HG03159 (cell line): ENCODE data around the gene STARD13.

ENCODE experiments used
- ATAC-seq: cut with Tn5 transposase; IDR thresholded peaks from one replicate; pipeline ENCODE4 v1.9.1; 2021; ENCODE audit warnings: mild to moderate bottlenecking, moderate library complexity; ENCODE audit not compliant: unreplicated experiment

Gene STARD13

DNA sequence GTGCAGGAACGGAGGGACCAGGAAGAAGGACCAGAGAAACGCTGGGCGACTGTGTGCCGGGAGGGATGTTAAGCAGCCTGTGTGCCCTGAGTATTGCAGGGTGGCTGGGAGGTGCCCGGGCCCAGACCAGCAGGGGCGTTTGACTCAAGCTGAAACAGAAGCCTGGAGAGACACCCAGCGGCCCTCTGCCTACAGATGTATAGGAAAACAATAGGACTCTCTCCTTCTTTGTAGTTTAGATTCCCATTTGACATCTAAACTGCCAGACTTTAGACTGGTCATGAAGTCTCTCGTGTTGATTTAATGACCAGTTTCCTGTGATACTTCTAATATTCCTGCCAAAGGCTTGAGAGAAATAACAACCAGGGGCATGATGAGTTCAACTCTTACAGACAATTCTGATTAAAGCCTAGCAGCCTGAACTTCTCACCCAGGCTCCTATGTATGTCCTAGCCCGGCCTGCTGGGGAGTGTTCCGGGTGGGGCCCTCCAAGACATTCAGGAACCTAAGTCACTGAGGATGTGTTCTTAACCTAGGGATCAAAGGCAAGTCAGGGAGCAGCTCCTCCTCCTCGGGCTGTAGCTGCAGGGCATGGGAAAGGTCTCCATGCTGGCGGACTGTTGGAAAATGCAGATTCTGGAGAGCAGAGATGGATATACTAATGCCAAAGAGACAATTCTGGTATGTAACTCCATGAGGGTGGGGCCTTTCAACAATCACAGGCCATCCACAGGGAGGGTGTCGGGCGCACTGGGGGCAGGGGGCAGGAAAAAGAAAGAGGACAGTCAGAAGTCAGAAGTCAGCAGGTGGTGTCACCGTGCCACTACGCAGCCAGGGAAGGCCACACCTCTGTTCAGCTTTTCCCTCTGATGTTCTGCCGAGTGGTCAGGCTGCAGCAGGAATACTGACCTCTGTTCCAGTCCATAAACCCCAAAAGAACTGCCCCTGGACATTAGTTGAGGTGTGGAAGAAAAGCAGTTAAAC lies 131.8 kb downstream of the STARD13 start:
- no peak for ATAC-seq

DNA sequence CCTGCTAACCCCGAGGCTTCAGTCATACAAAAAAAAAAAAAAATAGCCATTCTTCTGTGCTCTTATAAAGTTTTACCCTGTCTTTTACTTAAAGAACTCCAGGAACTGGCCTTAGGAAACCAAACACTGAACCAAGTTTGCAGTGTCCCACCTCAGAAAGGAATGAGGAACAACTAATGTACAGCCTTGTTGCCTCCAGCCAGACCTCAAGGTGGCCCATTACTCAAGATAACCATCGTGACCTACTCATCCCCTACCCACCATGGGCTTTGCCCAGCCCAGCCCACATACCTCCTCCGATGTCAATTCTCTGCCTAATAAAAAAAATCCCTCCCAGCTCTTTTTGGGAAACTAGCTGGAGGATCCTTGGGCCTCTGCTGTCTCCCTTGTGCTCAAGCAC lies 133.2 kb downstream of the STARD13 start:
- ATAC-seq, result no peak

DNA sequence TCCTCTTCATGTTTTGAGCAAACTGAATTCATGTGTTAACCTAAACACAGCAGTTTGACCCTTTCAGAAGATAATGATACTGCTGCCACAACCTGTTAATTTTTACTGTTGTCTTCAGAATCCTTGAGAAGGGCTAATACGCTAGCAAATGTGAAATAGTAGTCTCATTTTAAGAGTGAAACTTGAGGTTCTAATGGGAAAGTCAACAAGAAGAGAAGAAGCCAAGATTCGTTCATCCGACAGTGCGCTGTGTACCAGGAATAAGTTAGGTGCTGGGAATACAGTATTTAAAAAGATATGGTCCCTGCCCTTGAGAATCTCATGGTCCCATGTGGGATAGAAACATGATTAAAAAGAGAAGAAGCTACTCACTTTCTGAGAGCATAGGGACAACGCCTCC lies 134.9 kb downstream of the STARD13 start:
- ATAC-seq, result no peak

DNA sequence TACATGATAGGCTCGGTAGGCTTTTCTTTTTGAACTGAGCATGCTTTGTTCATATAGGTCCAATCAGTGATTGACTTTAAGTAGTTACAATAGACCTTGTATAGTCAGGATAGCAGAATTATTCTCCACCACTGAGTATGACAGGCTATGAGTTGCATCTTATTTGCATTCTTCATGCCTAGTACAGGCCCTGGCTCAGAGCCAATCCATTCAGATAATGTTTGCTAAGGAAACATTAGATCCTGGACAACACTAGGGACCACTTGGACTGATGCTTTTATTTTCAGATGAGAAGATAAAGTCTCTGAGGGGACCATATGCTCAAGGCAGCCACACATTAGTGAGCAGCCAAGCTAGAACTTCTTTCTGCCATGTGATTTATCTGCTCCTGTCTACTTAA lies 135.4 kb downstream of the STARD13 start:
- ATAC-seq, result no peak

DNA sequence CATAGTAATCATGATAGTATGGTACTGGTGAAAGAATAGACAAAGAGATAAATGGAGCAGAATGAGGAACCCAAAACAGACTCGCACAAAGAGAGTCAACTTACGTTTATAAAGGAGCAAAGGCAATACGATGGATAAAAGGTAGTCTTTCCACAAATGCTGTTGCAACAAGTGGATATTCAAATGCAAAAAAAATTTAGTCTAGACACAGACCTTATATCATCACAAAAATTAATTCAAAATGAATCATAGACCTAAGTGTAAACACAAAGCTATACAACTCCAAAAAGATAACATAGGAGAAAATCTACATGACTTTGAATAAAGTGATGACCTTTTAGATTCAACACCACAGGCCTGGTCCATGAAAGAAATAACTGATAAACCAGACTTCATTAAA lies 137.7 kb downstream of the STARD13 start:
- ATAC-seq, result no peak

DNA sequence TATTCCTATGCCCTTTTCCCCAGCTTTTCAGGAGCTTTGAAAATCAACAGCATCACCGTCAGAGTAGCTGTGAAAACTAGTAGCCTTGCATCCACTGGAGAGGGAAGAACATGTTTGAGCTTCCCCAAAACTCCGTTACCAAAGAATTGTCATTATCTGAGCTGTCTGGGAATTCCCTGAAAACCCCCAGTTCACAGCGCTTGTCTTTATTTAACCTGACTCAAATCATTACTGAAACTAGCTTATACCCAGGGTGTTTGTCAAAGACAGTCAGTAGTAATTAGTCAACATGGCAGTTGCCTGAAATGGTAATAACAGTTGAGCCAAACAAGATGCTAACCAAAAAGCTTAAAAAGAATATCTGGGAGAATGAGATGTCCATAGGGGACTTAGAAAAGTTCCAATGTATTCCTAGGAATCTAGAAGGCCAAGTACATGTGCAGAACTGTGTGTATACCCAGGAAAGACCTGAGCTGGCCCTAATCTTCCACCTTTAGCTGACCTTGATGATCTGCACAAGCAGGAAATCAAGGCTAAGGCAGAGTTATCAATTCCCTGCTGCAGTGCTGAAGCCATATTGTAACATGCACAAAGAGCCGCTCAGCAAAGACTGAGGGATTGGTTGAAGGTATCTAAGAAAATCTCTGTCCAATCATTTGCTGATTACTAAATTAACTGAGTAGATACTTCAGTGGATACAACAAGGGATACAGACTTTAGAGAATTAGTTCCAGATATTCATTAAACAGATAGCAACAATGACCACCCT lies 138.5 kb downstream of the STARD13 start:
- peak; percentile 89 for ATAC-seq

DNA sequence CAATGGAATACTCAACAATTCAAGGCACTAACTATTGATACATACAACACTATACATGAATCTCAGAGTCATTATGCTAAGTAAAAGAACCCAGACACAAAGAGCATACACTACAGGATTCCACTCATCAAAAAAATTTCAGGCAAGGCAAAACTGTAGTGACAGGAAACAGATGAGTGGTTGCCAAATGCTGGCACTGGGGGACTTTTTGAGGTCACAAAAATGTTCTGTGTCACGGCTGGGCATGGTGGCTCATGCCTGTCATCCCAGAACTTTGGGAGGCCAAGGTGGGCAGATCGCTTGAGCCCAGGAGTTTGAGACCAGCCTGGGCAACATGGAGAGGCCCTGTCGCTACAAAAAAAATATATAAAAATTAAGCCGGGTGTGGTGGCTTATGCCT lies 139.9 kb downstream of the STARD13 start:
- no peak for ATAC-seq

DNA sequence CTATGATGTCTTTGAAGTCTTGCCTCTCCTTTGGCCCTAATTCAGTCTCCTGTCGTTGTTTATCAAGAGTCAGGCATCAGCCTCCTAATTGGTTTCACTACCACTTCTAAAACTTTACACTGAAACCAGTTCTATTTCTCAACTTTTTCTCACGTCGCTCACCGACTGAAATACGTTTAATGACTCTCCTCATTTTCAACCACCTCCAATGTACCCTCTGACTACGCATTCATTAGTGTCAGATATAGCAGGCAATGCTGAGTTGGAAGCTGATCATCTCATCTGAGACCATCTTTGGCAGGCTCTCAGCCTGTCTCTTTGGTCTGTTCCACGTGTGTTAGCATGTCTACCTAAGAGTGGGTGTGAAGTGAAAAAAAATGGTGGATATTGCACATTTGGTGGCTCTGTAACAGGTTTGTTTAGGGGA lies 141.2 kb downstream of the STARD13 start:
- ATAC-seq, result no peak

DNA sequence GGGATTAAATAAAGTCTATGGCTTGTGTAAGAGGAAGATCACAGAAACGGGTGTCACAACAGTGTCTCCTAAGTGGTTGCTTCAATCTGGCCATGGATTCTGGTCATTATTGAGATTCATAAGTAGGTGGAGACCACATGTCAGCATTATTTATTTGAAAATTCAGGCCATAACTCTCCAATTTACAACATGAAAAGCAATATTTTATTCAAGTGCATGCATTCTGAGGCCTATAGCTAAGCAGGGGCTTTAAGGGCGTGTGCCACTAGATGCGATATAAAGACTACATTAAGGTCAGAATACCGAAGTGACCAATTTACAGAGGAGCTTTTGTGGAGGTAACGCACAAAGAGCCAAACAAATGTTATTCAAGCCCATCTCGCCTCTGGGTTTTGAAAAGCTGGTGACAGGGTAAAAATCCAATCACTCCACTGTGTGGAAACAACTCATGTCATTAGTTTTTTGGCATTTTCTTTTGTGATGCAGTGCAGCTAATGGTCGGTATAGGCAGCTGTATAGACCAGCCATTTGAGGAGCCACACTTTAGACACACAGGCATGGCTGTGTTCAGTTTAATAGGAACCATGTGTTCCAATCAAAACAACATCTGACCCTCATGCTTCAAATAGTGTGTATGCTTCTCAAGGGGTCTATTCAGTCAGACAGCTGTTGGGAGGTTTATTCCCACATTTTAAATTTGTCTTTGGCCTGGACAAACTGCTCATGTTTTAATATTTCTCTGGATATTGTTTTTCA lies 145.6 kb downstream of the STARD13 start:
- ATAC-seq, result no peak

DNA sequence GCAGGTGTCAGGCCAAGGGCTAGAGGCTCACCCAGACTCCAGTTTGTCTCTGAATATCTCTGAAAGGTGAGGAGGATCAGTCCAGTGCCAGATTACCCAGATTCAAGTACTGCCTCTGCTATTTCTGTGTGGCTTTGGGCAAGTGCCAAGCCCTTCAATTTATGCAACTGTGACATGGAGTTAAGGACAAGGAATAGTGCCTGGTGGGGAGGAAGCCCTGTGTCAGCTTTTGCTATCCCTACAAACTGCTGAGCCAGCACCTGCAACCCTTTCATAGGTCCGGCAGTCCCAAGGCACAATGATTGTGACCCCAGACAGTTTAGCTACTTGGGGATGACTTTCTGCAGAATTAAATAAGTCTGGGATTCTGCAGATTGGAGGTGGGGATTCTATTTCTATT lies 146.4 kb downstream of the STARD13 start:
- no peak for ATAC-seq

DNA sequence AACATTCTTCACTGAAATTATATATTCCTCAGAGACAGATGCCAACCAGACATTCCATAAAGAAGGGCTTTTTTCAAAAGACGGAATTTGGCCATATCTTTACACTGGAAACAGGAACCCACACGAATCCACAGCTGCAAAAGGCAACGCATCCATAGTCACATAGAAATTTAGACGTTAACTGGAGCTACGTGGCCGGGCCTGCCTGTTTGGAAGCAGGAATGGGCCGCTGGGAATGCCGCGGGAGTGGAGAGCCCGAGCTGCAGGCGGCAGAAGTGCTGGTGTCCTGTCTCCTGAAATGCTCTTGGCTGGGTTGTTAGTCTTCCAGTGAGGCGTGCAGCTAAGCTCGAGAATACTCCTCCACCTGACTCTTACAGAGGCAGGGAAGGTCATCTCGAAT lies 147.1 kb downstream of the STARD13 start:
- no peak for ATAC-seq

DNA sequence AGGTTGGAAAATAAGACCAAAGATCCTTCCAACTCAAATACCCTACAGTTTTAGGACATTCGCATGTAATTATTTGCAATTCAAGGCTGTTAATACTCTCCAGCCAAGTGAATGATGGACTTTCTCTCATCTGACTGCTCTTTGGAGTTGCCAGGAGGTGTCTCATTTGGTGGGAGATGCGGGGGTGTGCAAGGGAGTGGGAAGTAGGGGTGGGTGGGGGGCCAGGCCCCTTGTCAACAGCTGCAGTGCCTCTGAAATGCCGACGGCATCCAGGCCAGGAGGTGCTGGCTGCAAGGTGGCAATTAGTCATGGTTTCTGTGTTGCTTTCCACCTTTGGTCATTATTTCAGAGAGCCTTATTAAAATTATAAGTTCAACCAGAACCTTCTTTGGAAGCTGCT lies 147.8 kb downstream of the STARD13 start:
- ATAC-seq, result no peak

DNA sequence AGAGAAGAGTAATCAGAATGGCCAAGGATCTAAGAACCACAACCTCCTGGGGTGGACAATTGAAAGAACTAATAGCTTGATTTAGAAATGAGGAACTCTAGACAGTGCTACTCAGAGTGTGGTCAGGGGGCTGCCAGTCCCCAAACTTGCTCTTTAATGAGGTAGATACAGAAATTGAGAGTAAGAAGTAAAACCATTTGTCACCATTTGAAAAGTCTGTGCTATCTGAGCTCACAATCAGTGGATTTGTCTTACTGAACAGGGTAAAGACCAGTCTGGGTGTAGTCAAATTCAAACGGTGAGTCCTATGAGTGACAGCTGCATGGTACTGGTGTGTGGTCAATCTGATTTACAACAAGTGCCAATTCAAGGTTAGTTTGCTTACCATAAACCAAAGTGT lies 150.5 kb downstream of the STARD13 start:
- ATAC-seq, result no peak

DNA sequence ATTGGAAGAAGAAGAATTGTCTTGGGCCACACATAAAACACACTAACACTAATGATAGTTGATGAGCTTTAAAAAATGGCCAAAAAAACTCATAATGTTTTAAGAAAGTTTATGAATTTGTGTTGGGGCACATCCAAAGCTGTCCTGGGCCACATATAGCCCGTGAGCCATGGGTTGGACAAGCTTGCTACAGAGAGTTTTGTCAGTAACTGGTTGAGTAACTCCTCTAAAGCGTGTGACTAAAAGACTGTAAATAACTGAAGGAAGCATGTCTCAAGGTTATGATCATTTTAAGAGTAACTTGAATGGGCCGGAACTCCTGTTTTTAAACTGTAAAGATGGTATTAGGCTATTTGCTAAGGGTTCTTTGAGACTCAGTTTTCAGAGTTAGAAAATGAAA lies 151.3 kb downstream of the STARD13 start:
- no peak for ATAC-seq

DNA sequence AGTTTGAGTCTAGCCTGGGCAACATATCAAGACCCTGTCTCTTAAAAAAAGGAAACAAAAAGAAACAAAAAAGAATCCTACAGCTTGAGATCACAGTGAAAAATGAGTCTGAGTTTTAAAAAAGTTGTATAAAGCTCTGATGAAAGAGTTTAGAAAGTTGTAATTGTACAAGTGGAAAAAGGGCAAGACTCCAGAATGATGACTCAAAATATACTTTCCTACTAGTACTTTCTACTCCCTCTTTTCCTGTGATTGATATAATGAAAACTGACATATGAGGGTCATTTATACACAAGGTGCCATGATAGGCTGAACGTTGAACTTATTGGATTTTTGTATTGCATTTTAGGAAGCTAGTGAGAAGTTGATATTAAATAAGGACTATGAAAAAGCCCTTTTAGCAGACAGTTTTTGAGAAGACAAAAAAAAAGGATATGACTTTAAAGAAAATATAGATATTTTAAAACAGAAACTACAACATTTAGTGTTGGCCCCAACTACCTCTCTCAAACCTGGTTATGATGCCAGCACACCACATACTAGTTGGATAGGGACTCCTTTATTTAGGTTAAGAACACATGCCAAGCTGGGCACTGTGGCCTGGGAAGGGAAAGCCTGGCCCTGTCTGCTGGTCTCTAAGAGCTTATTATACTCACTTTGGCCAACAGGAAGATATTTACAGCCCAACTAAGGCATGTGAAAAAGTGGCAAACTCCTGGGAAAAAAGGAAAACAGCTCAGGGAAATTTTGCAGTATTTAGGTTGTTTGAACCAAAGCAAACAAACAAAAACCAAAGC lies 152.7 kb downstream of the STARD13 start:
- ATAC-seq, result no peak

DNA sequence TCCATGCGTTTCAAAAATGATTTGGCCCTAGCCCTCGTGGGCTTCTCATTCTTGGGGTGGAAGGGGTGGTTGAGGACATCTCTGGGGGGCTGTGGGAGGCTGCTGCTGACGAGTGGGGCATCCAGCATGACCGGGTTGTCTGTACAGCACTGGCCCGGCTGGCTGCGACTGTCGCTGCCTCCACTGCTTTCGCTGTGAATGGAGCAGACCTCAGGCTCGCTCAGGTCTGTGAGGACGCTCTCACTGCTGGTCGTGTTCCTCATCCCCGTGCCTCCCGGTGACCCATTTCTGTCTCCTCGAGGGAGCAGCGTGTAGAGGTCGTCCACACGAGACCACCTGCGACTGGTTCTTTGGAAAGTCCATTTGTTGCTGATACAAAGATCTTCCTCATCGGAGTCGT lies 155.7 kb downstream of the STARD13 start:
- ATAC-seq, result no peak

DNA sequence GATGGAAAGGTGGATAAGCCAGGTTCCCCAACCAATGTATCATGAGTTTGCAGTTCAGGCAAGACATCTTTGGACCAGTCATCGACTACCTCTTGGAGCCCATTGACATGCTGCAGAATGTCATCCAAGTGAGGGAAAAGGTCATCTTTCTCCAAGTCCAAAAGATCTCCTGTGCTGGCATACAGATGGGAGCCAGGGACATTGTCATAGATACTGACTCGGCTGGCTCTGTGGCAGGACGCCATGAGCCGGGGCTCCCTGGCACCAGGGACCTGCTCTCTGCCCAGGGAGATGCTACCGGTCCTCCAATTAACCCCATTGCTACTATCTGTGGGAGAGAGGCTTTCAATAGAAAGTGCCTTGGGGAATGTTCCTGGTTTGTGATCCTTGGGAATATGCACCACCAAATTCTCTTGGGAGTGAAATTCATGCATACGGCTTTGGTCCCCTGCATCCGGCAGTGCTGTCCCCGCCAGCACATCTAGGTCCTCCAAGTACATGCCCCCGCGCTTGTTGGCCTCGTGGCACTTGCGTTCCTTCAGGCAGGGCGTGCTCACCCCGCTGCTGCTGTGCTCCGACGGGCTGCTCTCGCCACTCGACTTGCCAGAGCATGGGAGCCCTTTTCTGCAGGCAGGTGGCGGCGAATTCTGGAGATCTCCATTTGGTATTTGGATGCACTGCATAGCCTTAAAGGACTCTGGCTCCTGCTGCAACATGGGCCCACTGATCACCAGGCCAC lies 156.3 kb downstream of the STARD13 start:
- no peak for ATAC-seq

DNA sequence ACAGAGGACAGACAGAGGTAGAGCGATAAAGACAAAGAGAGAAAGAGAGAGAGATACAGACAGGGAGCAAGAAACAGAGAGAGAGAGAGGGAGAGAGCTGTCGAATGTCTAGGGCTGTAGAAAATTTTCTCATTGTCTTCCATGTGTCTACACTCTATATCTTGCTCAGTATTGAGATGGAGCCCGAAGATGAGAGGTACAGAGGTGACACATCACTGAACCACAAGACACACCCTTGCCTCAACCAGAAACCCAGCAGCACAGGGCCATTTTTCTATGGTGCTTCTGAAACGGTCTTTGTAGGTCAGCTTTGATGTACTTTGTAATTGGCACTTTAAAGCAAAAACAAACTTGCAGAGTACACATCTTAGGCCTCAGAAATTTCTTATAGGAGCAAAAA lies 157.4 kb downstream of the STARD13 start:
- ATAC-seq, result no peak

DNA sequence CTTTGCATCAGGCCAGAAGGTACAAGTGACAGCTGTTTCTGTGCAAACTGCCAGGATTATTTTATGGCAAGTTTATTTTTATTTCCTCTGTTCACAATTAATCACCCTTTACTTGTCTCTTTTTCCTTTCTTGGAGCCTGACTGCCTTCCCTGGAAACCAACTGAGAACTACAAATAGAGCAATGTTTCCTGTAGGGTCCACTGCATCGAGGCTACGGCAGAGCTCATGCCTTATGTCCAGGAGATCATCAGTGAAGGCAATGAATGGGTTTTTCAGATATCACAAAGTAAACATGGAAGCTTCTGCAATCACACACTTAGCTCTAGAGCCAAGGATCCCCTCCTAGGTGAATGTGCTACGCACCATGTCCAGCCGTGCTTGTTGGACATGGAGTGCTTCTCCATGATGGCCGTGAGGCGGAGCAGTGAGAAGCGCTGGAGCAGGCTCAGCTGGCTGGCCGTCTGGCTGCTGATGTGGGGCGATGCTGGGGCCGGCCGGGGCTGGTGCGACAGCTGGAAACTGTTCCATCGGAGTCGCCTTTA lies 158.5 kb downstream of the STARD13 start:
- no peak for ATAC-seq
